ENCODE results near the gene OR9A2.

Gene OR9A2

GRCh38 chr7:143055754-143056153 is 28.8 kb upstream of the OR9A2 start:
- Histone ChIP-seq H3K27ac (no peak overlapping the region), H3K27me3 (replicated peaks) (no peaks in the 10 kb centered on the region), H3K36me3 (replicated peaks) (no peaks in the 10 kb centered on the region), H3K4me3 (ENCODE audit: low read depth, low read length) (no peak overlapping the region)
- no peak for TF ChIP-seq CTCF (IDR thresholded peaks at IDR 0.05; ENCODE audit: low read depth, low read length, missing control alignments)
- no peak for DNase-seq
- in situ Hi-C loops (cut with HindIII; ENCODE audit: low pct_ligation_motif_present, low sequenced_read_pairs) = no loop called here

- in situ Hi-C loops (cut with HindIII; ENCODE audit: low pct_ligation_motif_present, low sequenced_read_pairs) = no loop called here
- H3K27ac ChIP-seq = no peak overlapping the region
- DNase-seq = no peak
- no peak for TF ChIP-seq CTCF (IDR thresholded peaks at IDR 0.05; ENCODE audit: low read depth, low read length, missing control alignments)
- H3K36me3 ChIP-seq (replicated peaks) = no peaks in the 10 kb centered on the region
- no peaks in the 10 kb centered on the region for H3K27me3 ChIP-seq (replicated peaks)
- H3K4me3 ChIP-seq (ENCODE audit: low read depth, low read length) = no peak overlapping the region
These were observed 27.7 kb upstream of the OR9A2 start for GRCh38 chr7:143054621-143055020.

GRCh38 chr7:143052041-143052440 is 25.1 kb upstream of the OR9A2 start, which contains the start of gene OR6V1:
OR6V1 (plus strand) TSS chr7:143052341; CDS start chr7:143052341, 0 bp downstream.
- in situ Hi-C loops (cut with HindIII; ENCODE audit: low pct_ligation_motif_present, low sequenced_read_pairs) = no loop called here
- no peak within 1 kb of the TSS for H3K27ac ChIP-seq
- no peaks in the 10 kb centered on the region for H3K27me3 ChIP-seq (replicated peaks)
- H3K4me3 ChIP-seq (ENCODE audit: low read depth, low read length) = no peak within 1 kb of the TSS
- H3K36me3 ChIP-seq (replicated peaks) = no peaks in the 10 kb centered on the region
- no peak for DNase-seq
- no peak for TF ChIP-seq CTCF (IDR thresholded peaks at IDR 0.05; ENCODE audit: low read depth, low read length, missing control alignments)

GRCh38 chr7:143050931-143051330 is 24.0 kb upstream of the OR9A2 start:
- no peaks in the 10 kb centered on the region for H3K36me3 ChIP-seq (replicated peaks)
- DNase-seq = no peak
- no peak overlapping the region for H3K4me3 ChIP-seq (ENCODE audit: low read depth, low read length)
- no peak for TF ChIP-seq CTCF (IDR thresholded peaks at IDR 0.05; ENCODE audit: low read depth, low read length, missing control alignments)
- no peaks in the 10 kb centered on the region for H3K27me3 ChIP-seq (replicated peaks)
- in situ Hi-C loops (cut with HindIII; ENCODE audit: low pct_ligation_motif_present, low sequenced_read_pairs) = no loop called here
- H3K27ac ChIP-seq = no peak overlapping the region

GRCh38 chr7:143049362-143049761 is 22.4 kb upstream of the OR9A2 start:
- in situ Hi-C loops (cut with HindIII; ENCODE audit: low pct_ligation_motif_present, low sequenced_read_pairs) = no loop called here
- H3K27me3 ChIP-seq (replicated peaks) = no peaks in the 10 kb centered on the region
- TF ChIP-seq CTCF (IDR thresholded peaks at IDR 0.05; ENCODE audit: low read depth, low read length, missing control alignments) = no peak

GRCh38 chr7:143048827-143049226 is 21.9 kb upstream of the OR9A2 start:
- no peaks in the 10 kb centered on the region for H3K36me3 ChIP-seq (replicated peaks)
- no peaks in the 10 kb centered on the region for H3K27me3 ChIP-seq (replicated peaks)
- no peak for DNase-seq
- in situ Hi-C loops (cut with HindIII; ENCODE audit: low pct_ligation_motif_present, low sequenced_read_pairs) = no loop called here
- H3K27ac ChIP-seq = no peak overlapping the region
- TF ChIP-seq CTCF (IDR thresholded peaks at IDR 0.05; ENCODE audit: low read depth, low read length, missing control alignments) = no peak
- no peak overlapping the region for H3K4me3 ChIP-seq (ENCODE audit: low read depth, low read length)

More at GRCh38 chr7:143049362-143049761, 22.4 kb upstream of the OR9A2 start:
- Histone ChIP-seq H3K4me3 (ENCODE audit: low read depth, low read length) (no peak overlapping the region), H3K36me3 (replicated peaks) (no peaks in the 10 kb centered on the region), H3K27ac (no peak overlapping the region)
- no peak for DNase-seq

Data from brain microvascular endothelial cell (primary cell).